BE2C (cell line): ENCODE data around the gene SIX3.
A peak's percentile ranks its signal among the peaks of the same experiment; 100 is the strongest.

Source experiments
- DNase-seq: peaks from one replicate; pipeline ENCODE4 v3.0.0-alpha.2; 2020
- H3K27me3 ChIP-seq: fragments of 250-450 bp; sonication (Bioruptor Pico); 2 replicates; pipeline ENCODE4 v1.5.1; 2020; ENCODE audit warnings: mild to moderate bottlenecking
- H3K36me3 ChIP-seq: fragments of 250-450 bp; sonication (Bioruptor Pico); 2 replicates; pipeline ENCODE4 v1.5.1; 2020; ENCODE audit warnings: mild to moderate bottlenecking
- H3K4me1 ChIP-seq: fragments of 250-450 bp; sonication (Bioruptor Pico); 2 replicates; pipeline ENCODE4 v1.5.1; 2020
- H3K4me3 ChIP-seq: 2 replicates; pipeline ENCODE4 v1.5.1; 2011; ENCODE audit warnings: low read depth, low read length
- H3K9me3 ChIP-seq: fragments of 250-450 bp; sonication (Bioruptor Pico); 2 replicates; pipeline ENCODE4 v1.5.1; 2020
- TF ChIP-seq, protein P1 (sequence below): IDR thresholded peaks from 2 replicates; pipeline ENCODE4 v1.5.1; 2012; ENCODE audit warnings: mild to moderate bottlenecking, low read depth, low read length

The SIX3 gene

DNA sequence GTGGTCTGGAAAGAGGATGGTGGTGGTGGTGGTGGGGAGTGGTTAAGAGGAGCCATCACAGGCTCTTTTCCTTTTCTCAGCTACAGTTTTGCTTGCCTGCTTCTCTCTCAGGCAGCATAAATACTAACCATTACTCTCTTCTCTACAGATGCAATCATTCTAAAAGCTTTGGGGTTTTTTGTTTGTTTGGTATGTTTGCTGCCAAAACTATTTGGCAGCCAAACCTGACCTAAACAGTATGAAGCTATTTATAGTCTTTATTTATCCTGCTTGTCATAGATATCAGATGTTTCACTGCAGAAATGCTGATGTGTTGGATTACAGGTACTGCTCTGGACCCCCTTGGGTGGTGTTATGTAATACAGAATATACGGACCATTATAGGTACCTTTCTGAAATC, 15.3 kb downstream of the SIX3 start:
- H3K36me3 ChIP-seq = peaks cover 12% of the 10 kb centered on the region
- H3K9me3 ChIP-seq = no peaks in the 10 kb centered on the region
- no peaks in the 10 kb centered on the region for H3K27me3 ChIP-seq
- no peak overlapping the region for H3K4me3 ChIP-seq
- TF ChIP-seq, protein P1, sequence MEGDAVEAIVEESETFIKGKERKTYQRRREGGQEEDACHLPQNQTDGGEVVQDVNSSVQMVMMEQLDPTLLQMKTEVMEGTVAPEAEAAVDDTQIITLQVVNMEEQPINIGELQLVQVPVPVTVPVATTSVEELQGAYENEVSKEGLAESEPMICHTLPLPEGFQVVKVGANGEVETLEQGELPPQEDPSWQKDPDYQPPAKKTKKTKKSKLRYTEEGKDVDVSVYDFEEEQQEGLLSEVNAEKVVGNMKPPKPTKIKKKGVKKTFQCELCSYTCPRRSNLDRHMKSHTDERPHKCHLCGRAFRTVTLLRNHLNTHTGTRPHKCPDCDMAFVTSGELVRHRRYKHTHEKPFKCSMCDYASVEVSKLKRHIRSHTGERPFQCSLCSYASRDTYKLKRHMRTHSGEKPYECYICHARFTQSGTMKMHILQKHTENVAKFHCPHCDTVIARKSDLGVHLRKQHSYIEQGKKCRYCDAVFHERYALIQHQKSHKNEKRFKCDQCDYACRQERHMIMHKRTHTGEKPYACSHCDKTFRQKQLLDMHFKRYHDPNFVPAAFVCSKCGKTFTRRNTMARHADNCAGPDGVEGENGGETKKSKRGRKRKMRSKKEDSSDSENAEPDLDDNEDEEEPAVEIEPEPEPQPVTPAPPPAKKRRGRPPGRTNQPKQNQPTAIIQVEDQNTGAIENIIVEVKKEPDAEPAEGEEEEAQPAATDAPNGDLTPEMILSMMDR = no peak
- DNase-seq = no peak
- peaks cover 5% of the 10 kb centered on the region for H3K4me1 ChIP-seq

DNA sequence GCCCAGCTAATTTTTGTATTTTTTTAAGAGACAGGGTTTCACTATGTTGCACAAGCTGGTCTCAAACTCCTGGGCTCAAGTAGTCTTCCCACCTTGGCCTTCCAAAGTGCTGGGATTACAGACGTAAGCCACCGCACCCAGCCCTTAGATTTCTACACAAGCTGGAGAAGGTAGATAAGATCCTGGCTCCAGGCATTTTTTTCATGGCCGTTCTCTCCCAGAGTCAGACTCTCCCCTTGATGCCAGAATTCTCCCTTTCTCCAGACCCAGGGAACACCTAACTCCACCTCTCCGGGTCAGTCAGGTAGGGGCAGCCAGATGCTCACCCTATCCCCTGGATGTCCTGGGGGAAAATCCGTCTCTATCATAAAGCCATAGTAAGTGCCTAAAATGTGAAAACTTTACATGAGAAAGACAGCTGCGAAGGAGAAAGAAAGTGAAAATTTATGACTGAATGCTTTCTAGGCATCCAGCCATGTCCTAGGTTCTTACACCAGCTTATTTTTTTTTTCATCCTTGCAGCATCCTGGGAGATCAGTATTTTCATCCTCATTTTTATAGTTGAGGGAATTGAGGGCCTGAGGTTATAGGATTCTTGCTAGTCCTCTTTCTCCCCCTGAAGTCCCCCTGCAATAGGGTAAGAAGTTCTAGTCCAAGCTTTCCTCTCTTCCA, 16.3 kb downstream of the SIX3 start:
- H3K27me3 ChIP-seq = no peaks in the 10 kb centered on the region

DNA sequence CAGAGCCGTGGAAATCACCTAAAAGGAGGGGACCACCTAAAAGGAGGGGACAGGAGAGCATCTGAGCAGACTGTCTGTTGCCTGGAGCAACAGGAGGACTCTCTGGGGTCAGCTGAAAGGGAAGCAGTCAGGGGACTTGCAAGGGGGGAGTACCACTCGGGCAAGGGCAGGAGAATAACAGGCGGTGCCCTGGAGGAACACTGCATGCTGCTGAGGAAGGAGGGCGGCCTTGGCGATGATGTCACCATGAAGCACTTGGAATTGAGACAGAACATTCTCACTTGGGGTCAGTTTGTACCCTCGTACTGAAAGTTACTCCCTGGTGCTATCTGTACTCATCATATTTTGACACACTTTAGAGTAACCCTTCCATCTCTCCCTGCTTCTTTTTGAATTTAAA, 18.4 kb downstream of the SIX3 start:
- H3K9me3 ChIP-seq = no peaks in the 10 kb centered on the region
- H3K27me3 ChIP-seq = no peaks in the 10 kb centered on the region
- H3K4me1 ChIP-seq = peaks cover 7% of the 10 kb centered on the region
- DNase-seq = no peak
- no peak overlapping the region for H3K4me3 ChIP-seq
- TF ChIP-seq, protein P1 = no peak
- H3K36me3 ChIP-seq = peaks cover 4% of the 10 kb centered on the region; the same call in 1 of the 2 replicates

More for the DNA sequence above, 16.3 kb downstream of the SIX3 start:
- TF ChIP-seq, protein P1 = no peak
- peaks cover 7% of the 10 kb centered on the region for H3K36me3 ChIP-seq
- H3K9me3 ChIP-seq = no peaks in the 10 kb centered on the region
- no peak overlapping the region for H3K4me3 ChIP-seq
- peaks cover 5% of the 10 kb centered on the region for H3K4me1 ChIP-seq
- DNase-seq = no peak

DNA sequence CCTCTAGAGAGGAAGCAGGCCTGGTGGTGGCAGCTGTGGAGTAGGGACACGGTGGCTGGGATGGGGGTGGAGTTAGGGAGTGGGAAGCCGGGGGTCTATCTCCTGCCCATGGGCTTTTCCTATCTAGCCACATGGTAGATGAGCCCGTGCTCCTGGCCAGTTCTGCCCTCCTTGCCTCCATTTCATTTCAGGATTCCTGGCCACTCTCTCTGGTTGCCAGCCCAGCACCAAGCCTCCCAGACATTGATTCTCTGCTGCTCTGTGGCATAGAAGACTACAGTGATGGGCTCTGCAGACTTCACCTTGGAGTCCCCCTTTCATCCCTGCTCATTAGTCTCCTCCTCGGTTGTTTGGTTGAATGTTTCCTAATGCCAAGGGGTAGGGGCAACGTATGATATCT, 19.4 kb downstream of the SIX3 start:
- TF ChIP-seq, protein P1 = no peak
- no peak for DNase-seq
- Histone ChIP-seq H3K4me1 (peaks cover 2% of the 10 kb centered on the region; the same call in 1 of the 2 replicates), H3K9me3 (no peaks in the 10 kb centered on the region), H3K27me3 (no peaks in the 10 kb centered on the region), H3K36me3 (peaks cover 4% of the 10 kb centered on the region; the same call in 1 of the 2 replicates), H3K4me3 (no peak overlapping the region)

DNA sequence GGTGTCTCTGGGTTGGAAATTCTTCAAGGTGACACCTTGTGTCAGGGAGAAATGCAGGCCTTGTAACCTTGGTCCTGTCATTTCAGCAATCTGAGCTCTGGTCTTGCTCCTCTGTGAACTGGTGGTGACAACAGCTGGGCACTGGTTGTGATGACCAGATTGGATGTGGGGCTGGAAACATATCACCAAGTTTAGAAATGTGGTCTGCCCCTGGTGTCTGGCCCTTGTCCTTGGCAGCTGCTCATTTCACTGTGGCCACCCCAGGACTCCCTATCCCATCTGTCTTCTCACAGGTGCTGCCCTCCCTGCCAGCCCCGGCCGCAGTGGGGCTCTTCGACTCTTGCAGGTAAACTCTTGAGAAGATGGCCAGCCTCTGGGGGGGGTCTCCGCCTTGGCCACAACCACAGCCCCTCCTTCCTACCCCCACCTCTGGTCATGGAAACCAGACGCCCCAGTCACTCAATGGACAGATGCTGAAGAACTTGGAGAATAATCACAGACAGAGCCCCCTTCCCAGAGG, 20.7 kb downstream of the SIX3 start:
- Histone ChIP-seq H3K9me3 (no peaks in the 10 kb centered on the region), H3K4me3 (no peak overlapping the region), H3K4me1 (0 out of 2 replicates have a peak, but pooled peaks cover 2% of the 10 kb centered on the region), H3K36me3 (peaks cover 4% of the 10 kb centered on the region; the same call in 1 of the 2 replicates), H3K27me3 (no peaks in the 10 kb centered on the region)
- DNase-seq = no peak
- TF ChIP-seq, protein P1 = no peak

DNA sequence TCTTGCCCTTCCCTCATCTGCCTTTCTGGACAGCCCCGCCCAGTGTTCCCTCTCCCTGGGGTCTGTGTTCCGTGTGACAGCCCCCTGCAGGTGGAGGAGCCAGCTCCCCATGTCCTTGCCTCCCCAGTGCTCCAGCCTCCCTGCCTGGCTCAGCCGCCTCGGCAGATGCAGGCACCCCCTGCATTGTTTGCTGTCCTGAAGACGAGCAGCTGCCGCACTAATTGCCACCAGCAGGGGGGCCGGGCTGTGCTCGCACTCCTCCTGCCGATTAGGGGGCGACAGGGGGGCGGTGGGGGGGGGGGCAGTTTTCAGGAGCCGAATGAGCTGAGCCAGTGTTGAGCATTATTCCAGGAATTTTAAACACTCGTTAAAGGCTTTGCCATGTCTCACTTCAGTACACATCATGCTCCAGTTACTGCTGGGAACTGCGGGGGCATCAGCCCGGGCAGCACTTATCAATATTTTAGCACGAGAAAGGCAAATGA, 23.3 kb downstream of the SIX3 start:
- DNase-seq = no peak
- H3K36me3 ChIP-seq = peaks cover 17% of the 10 kb centered on the region
- TF ChIP-seq, protein P1 = peak; percentile 19; the same call in 1 of the 2 replicates
- H3K4me1 ChIP-seq = 0 out of 2 replicates have a peak, but pooled peaks cover 2% of the 10 kb centered on the region
- no peaks in the 10 kb centered on the region for H3K9me3 ChIP-seq
- H3K4me3 ChIP-seq = no peak overlapping the region
- no peaks in the 10 kb centered on the region for H3K27me3 ChIP-seq
